NCI-H446 (cell line): ENCODE measurements around the gene PLA2G2D.
"Not testable (repeated sequence)": the region's sequence is repeated elsewhere in the genome, so short reads cannot be mapped to it uniquely, and the experiment has no call there.

Source experiments
- DNase-seq, 2 experiments: peaks; one replicate each; lab custom pipeline; 2025; lab: John Stamatoyannopoulos, UW

Gene PLA2G2D

GRCh38 chr1:20143318-20143717, 24.0 kb upstream of the PLA2G2D start:
- DNase-seq: no peak

DNA sequence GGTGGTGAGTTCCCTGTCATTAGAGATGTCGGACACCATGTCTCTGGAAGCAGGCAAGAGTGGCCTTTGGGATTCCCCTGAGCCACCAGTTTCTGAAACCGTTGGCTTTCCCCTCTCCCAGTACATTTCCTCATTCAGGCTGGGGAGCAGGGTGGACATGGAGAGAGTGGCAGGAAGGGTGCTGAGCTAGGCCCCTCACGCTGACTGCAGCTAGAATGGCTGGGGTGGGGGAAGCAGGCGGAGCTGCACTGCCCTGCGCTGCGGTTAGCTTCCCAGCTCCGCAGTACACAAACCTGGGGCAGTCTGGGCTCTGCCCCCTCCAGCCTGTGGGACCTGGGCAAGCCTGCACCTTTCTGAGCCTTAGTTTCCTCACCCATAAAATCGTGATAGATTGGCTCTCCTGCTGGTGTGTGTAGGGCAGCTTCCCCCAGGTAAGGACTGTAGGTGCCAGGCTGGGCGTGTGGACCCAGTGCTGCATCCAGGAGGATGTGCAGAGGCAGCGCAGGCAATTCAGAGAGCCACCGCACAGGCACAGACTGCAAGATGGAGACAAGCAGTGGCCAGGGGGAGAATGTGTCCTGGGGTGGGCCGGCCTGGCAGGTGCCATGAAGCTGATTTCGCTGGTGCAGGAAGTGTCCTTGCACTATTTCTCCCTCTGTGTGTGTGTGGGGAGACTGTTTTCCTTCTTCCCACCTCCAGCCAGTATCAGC, 22.8 kb upstream of the PLA2G2D start:
- no peak for DNase-seq

- DNase-seq: no peak
These were observed 22.1 kb upstream of the PLA2G2D start for GRCh38 chr1:20141466-20141865.

DNA sequence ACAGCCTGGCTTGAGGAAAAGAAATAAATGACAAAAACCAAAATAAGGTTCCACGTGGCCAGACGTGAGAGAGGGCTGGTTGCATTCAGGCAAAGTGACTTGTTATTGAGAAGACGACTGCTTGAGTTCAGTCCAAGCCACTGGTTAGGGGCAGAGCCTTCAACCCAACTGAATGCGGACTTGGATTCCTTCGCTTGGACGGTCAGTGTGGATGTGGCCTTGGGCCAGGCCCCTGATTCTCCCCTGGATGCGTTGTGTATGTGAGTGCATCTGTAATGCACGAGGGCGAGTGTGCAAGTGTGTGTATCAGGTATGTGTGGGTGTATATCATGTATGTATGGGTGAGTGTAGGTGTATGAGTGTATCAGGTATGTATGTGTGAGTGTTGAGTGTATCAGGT, 21.7 kb upstream of the PLA2G2D start:
- no peak for DNase-seq

DNA sequence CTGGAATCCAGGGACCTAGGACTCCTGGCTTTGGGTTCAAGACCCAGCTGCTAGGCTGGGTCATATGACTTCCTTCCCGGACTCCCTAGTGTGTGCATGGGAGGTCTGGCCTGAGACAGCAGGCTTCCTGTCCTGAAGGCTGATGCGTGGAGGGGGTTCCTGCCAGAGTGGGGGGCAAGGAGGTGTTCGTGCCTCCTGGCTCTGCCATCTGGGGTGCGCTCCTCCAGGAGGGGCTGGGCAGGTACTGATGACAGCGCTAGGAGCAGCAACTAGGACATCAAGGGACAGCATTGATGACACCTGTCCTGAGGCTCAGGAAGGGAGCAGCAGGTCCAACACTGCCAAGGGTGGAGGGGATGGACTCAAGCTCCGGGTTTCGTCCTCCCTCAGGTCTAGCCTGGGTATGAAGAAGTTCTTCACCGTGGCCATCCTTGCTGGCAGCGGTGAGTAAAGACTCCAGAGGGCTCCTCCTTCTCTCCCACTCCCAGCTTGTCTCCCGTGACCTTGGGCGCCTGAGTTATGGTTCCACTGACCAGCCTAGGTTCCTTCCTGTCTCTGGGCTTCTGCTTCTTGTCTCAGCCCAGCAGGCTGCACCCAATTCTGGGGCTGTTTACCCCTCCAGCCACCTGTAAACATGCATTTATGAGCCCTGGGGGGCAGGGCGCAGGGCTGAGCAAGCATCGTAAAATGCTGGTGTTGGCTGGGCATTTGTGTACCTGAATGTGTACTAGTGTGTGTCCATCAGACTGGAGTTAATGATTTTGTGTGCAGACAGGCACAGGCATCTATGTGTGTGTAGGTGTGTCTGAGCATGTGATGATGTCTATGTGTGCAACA, 20.7 kb upstream of the PLA2G2D start:
- no peak for DNase-seq

GRCh38 chr1:20138961-20139550, 19.7 kb upstream of the PLA2G2D start, which contains the start of gene PLA2G2F:
Gene PLA2G2F (plus strand): TSS chr1:20139323. CDS start chr1:20139428, 105 bp downstream.
- no peak for DNase-seq

DNA sequence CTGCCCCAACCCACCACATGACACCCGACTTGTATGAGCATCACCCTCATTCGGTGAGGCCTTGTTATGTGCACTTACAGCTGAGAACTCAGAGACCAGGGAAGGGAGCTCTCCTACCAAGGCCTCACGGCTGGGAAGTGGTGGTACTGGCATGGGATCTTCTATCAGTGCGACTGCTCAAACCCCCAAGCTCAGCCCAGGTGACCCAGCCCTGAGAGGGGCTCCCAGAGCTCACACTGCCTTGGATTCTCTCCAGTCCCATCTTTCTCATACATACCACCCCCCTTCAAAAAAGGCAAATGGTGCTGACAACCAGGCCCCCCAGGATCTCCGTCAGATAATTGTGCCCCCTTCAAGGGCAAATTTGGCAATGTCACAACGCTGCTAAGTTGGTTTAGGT, 19.0 kb upstream of the PLA2G2D start:
- DNase-seq: no peak

DNA sequence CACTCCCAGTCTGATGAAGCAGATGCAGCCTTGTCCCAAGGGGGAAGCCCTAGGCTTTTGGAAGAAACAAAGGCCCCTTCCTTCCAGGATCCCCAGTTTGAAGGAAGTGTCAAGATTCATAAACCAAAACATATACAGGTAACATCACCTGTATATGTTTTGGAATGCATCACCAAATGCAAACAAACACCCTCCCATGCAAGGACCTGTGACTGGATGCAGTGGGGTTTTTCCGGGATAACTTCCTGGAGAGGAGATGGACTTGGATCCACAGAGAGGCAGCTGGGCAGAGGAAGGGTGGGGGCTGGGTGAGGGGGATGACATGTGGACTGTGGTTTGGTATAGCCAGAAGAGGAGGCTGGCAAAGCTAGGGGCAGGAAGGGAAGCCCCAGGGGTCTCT, 18.3 kb upstream of the PLA2G2D start:
- DNase-seq: no peak

GRCh38 chr1:20137055-20137454, 17.7 kb upstream of the PLA2G2D start:
- DNase-seq: no peak

GRCh38 chr1:20136249-20136648, 16.9 kb upstream of the PLA2G2D start:
- no peak for DNase-seq

GRCh38 chr1:20134995-20135394, 15.7 kb upstream of the PLA2G2D start:
- DNase-seq: no peak

GRCh38 chr1:20130518-20130917, 11.2 kb upstream of the PLA2G2D start:
- not testable (repeated sequence) for DNase-seq

GRCh38 chr1:20126806-20127440, 7.6 kb upstream of the PLA2G2D start:
- DNase-seq: no peak

DNA sequence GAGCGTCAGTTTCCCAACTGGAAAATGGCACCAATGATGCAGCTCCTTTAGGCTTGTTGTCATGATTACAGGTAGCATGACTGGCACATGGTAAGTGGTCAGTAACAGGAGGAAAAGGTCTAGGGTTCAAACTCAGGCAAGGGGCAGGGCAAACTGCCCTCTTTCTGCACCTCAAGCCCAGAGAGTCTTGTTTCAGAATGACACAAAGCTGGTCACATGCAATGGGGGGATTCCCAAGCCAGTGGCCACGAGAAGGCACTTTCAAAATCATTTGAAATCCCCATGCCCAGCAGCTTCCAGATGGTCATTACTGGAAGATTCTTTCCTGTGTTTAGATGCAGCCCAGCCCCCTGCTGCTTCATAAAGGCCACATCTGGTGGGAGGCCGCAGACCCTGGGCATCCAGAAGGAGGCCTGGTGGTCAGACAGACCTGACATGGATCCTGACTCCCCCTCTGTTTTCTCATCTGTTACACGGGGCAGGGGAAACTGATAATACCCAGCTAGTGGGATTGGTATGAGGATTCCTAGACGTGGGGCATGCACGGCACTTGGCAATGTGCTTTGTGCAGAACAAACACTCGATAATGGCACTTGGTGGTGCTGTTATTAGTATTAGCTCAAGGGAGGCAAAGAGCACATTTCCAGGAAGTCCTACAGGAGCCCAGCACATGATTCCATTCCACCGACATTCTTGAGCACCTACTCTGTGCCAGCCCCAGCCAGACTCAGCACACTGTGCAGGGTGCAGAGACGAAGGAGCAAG, 6.9 kb upstream of the PLA2G2D start:
- DNase-seq: no peak

- DNase-seq: no peak
These were observed 5.8 kb upstream of the PLA2G2D start for GRCh38 chr1:20125100-20125499.

DNA sequence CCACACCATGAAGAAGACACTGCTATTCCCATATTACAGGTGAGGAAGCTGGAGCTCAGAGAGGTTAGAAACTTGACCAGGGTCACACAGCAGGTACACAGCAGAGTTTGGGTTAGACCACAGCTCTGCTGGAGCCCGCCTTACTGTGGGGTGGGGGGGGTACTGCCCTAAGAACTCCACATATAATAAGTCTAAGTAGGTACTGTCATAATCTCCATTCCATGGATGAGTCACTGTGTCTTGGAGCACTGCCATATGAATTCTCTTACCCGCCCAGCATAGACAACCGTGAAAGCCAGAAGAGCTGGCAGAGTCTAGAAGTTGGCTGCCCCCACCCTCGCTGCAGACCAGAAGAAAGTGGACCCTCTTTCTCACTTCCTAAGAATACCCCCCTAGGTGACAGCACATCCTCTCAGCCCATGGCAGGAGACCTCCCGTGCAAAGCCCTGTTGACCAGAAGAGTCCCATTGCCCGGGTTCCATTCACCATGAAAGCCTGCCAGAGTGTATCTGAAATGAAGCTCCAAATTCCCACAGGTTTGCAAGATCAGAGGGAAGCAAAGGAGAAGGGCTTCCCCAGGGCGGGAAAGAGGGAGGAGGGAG, 5.2 kb upstream of the PLA2G2D start:
- DNase-seq: peak in 1 of 2 experiments; percentile 33

GRCh38 chr1:20123722-20124455, 4.6 kb upstream of the PLA2G2D start:
- no peak for DNase-seq

GRCh38 chr1:20120796-20121195, 1.5 kb upstream of the PLA2G2D start:
- no peak for DNase-seq

DNA sequence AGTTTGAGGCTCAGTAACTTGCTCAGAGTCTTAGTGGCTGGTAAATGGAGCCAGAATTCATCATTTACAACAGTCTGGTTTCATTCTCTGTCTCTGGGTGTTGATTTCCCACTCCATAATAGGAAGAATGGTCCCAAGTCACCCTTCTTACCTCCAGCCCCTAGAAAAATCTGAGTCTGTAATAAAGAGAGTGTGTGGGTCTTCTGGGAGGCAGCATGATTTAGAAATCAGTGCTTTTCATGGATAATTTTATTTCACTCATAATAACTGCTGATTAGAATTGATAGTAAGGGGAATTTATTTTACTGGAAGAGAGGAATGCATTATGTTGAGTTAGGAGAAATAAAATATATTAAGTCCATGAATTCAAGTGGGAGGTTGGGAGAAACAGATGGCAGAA, 2.1 kb downstream of the PLA2G2D start:
- DNase-seq: no peak

GRCh38 chr1:20115916-20116315, 3.4 kb downstream of the PLA2G2D start:
- DNase-seq: no peak

GRCh38 chr1:20115479-20115878, 3.9 kb downstream of the PLA2G2D start:
- DNase-seq: no peak
